SU-DHL-6 (cell line): Measurements from ENCODE around the gene GGACT.

ENCODE experiments used
- CTCF ChIP-seq: fragments of 200-600 bp; sonication (generic); IDR thresholded peaks from one replicate; pipeline ENCODE4 v1.5.1; 2017; ENCODE audit warnings: antibody characterized with exemption, mild to moderate bottlenecking, low read length, moderate library complexity; ENCODE audit not compliant: insufficient read depth, poor library complexity, severe bottlenecking
- EZH2phosphoT487 ChIP-seq: fragments of 200-600 bp; sonication (generic), shearing (Covaris generic); conservative IDR thresholded peaks from 2 replicates; pipeline ENCODE4 v1.6.1; 2018; ENCODE audit warnings: mild to moderate bottlenecking, antibody characterized with exemption, low read length, moderate library complexity, mixed read lengths

- TF ChIP-seq CTCF (no peak), EZH2phosphoT487 (no peak)
Measured at GRCh38 chr13:100546713-100547405, 41.7 kb downstream of the GGACT start.
